Measurements from ENCODE around the gene ZFYVE19. TPM values are rescaled to one million over a fixed set of nuclear protein-coding genes. Genes with fewer than 3 reads are reported as not detected.

Gene ZFYVE19
- total and polyA plus RNA-seq, 2 experiments from 2014 or later: 8.5 to 22.7 TPM

GRCh38 chr15:40766194-40766815, 40.6 kb upstream of the ZFYVE19 start:
- H3K27ac Mint-ChIP-seq: peak overlapping the region; percentile 70
- no peaks in the 10 kb centered on the region for H3K9me2 ChIP-seq (ENCODE audit: insufficient read depth)
- H3K27me3 Mint-ChIP-seq (ENCODE audit: insufficient read depth, low read depth, poor library complexity): peaks cover 23% of the 10 kb centered on the region
- TF ChIP-seq ZNF462 (CRISPR knock-in tag; IDR thresholded peaks at IDR 0.05): no peak
- no peak for TF ChIP-seq EZH2phosphoT487 (IDR thresholded peaks at IDR 0.05; ENCODE audit: unreplicated experiment)
- TF ChIP-seq JUNB (IDR thresholded peaks at IDR 0.05; ENCODE audit: unreplicated experiment): no peak
- TF ChIP-seq ETS1 (IDR thresholded peaks at IDR 0.05): no peak
- no peak for TF ChIP-seq STAT1 (IDR thresholded peaks at IDR 0.05; ENCODE audit: unreplicated experiment)
- TF ChIP-seq ZNF114 (CRISPR knock-in tag; IDR thresholded peaks at IDR 0.05): no peak
- TF ChIP-seq CREB1 (CRISPR knock-in tag; IDR thresholded peaks at IDR 0.05; ENCODE audit: low read depth): no peak
- TF ChIP-seq POLR2AphosphoS5 (IDR thresholded peaks at IDR 0.05; ENCODE audit: low read depth): no peak
- no peak for TF ChIP-seq CTCF (conservative IDR thresholded peaks at IDR 0.05; ENCODE audit: low read depth in 2 of 2)
- TF ChIP-seq NANOG (IDR thresholded peaks at IDR 0.05; ENCODE audit: borderline replicate concordance): no peak
- TF ChIP-seq ZNF331 (CRISPR knock-in tag; IDR thresholded peaks at IDR 0.05; ENCODE audit: low read depth): no peak
- TF ChIP-seq, protein P1, sequence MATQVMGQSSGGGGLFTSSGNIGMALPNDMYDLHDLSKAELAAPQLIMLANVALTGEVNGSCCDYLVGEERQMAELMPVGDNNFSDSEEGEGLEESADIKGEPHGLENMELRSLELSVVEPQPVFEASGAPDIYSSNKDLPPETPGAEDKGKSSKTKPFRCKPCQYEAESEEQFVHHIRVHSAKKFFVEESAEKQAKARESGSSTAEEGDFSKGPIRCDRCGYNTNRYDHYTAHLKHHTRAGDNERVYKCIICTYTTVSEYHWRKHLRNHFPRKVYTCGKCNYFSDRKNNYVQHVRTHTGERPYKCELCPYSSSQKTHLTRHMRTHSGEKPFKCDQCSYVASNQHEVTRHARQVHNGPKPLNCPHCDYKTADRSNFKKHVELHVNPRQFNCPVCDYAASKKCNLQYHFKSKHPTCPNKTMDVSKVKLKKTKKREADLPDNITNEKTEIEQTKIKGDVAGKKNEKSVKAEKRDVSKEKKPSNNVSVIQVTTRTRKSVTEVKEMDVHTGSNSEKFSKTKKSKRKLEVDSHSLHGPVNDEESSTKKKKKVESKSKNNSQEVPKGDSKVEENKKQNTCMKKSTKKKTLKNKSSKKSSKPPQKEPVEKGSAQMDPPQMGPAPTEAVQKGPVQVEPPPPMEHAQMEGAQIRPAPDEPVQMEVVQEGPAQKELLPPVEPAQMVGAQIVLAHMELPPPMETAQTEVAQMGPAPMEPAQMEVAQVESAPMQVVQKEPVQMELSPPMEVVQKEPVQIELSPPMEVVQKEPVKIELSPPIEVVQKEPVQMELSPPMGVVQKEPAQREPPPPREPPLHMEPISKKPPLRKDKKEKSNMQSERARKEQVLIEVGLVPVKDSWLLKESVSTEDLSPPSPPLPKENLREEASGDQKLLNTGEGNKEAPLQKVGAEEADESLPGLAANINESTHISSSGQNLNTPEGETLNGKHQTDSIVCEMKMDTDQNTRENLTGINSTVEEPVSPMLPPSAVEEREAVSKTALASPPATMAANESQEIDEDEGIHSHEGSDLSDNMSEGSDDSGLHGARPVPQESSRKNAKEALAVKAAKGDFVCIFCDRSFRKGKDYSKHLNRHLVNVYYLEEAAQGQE (IDR thresholded peaks at IDR 0.05; ENCODE audit: unreplicated experiment): no peak
- TF ChIP-seq EZH2 (IDR thresholded peaks at IDR 0.05; ENCODE audit: low read depth, unreplicated experiment): no peak
- H3K4me1 Mint-ChIP-seq: peaks cover 41% of the 10 kb centered on the region
- ATAC-seq (no peak), DNase-seq (ENCODE audit: low spot score) (no peak)
- H3K27ac ChIP-seq (ENCODE audit: low read depth): no peak overlapping the region; the same call in 1 of the 2 replicates
- peaks cover 23% of the 10 kb centered on the region for H3K4me1 ChIP-seq (ENCODE audit: insufficient read depth)
- 0 out of 2 replicates have a peak, but pooled peaks cover 4% of the 10 kb centered on the region for H3K27me3 ChIP-seq (ENCODE audit: insufficient read depth)
- H3K9me3 Mint-ChIP-seq: no peaks in the 10 kb centered on the region
- no peaks in the 10 kb centered on the region for H3K79me2 ChIP-seq (replicated peaks; ENCODE audit: insufficient read depth)
- H4K20me1 ChIP-seq (replicated peaks; ENCODE audit: insufficient read depth): no peaks in the 10 kb centered on the region
- peaks cover 15% of the 10 kb centered on the region for H3F3A ChIP-seq (replicated peaks; ENCODE audit: low read depth)
- no peaks in the 10 kb centered on the region for H3K36me3 Mint-ChIP-seq (ENCODE audit: low read depth)
- 0 out of 2 replicates have a peak overlapping the region, but pooled peaks have one; percentile 12 for H3K4me3 ChIP-seq
- H3K4me3 Mint-ChIP-seq: no peak overlapping the region; the same call in 2 of the 3 replicates
- no peaks in the 10 kb centered on the region for H3K36me3 ChIP-seq (ENCODE audit: insufficient read depth)
- H3K4me2 ChIP-seq: peak overlapping the region; percentile 21; the same call in 1 of the 2 replicates
- H2AFZ ChIP-seq: no peak overlapping the region
